HG03103 (cell line): Measurements from ENCODE around the gene CALML4.
"Not testable (repeated sequence)": the region's sequence is repeated elsewhere in the genome, so short reads cannot be mapped to it uniquely, and the experiment has no call there.

Experiments
- ATAC-seq: cut with Tn5 transposase; IDR thresholded peaks from one replicate; pipeline ENCODE4 v1.9.1; 2021; ENCODE audit warnings: low read depth; ENCODE audit not compliant: unreplicated experiment

Gene CALML4, protein sequence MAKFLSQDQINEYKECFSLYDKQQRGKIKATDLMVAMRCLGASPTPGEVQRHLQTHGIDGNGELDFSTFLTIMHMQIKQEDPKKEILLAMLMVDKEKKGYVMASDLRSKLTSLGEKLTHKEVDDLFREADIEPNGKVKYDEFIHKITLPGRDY

GRCh38 chr15:68204776-68205557 is at the start of gene CALML4:
Gene CALML4, minus strand, starts transcription at chr15:68205332. Its CDS starts 85 bp downstream, at chr15:68205247.
- ATAC-seq: no peak

DNA sequence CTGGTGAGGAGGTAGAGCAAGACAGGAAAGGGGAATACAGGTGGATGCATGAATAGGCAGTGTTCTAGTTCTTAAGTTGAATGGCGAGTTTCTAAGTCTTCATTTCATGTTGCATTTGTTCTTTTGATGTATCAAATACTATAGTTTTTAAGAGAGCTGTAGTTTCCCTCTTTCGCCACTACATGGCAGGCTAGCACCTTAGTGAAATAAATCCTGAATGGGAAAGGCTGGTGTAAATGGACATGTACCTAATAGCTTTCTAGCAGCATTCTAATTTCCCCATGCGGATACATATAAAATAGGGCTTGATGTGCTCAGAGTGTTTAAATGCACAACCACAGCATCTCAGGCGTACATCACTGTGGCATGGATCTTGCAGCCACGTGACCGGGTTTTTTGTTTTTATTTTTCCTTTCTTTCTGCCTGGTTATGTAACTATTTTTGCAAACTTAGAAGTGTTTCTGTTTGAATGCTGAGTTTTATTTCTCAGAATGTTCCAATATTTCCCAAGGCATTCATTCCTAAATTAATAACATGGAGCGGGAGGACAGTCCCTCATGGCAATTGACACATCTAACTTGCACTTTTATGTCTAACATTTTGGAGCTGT is 47.9 kb upstream of the CALML4 start:
- ATAC-seq: no peak

- ATAC-seq: no peak
Observed at GRCh38 chr15:68249058-68249713, 44.1 kb upstream of the CALML4 start.

GRCh38 chr15:68244235-68244634 is 39.1 kb upstream of the CALML4 start:
- ATAC-seq: no peak

GRCh38 chr15:68241088-68241935 is 36.2 kb upstream of the CALML4 start:
- ATAC-seq: no peak

- ATAC-seq: no peak
Observed at GRCh38 chr15:68239025-68239424, 33.9 kb upstream of the CALML4 start.

- no peak for ATAC-seq
Observed at GRCh38 chr15:68235022-68235421, 29.9 kb upstream of the CALML4 start.

DNA sequence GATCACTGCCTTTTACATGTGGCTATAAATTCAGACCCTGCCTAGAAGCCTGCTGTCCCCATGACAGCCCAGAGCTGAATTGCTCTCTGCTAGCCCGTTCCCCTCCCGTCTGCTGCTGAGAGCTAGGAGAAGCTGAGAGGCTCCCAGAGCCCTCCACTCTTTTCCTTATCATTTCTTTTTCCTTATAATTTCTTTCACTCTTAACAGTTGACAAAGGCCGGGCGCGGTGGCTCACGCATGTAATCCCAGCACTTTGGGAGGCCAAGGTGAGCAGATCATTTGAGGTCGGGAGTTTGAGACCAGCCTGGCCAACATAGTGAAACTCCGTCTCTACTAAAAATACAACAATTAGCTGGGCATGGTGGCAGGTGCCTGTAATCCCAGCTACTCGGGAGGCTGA is 29.4 kb upstream of the CALML4 start:
- not testable (repeated sequence) for ATAC-seq

- no peak for ATAC-seq
Observed at GRCh38 chr15:68234060-68234459, 28.9 kb upstream of the CALML4 start.

GRCh38 chr15:68232937-68233336 is 27.8 kb upstream of the CALML4 start:
- no peak for ATAC-seq

DNA sequence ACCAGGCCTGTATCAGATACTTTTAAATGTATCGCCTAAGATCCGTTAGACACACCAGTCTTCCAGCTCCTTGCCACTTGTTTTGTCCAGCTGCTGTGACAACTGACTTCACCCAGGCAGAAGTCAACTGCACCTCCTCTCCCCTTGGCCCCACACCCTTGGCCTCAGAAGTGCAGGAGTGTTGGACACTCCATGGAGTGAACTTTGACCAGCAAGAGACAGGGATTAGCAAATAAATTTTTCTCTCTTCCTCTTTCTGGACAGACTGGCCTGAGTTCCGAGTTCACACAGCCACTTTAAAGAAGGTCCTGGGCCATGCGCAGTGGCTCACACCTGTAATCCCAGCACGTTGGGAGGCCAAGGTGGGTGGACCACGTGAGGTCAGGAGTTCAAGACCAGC is 27.3 kb upstream of the CALML4 start:
- no peak for ATAC-seq

GRCh38 chr15:68231102-68231818 is 26.1 kb upstream of the CALML4 start:
- no peak for ATAC-seq

- ATAC-seq: no peak
Observed at GRCh38 chr15:68230157-68231100, 25.3 kb upstream of the CALML4 start.

GRCh38 chr15:68229386-68230156 is 24.4 kb upstream of the CALML4 start, which contains the start of gene CLN6:
Gene CLN6, minus strand, starts transcription at chr15:68229728. Its CDS starts 144 bp downstream, at chr15:68229584.
- peak; percentile 58 for ATAC-seq

DNA sequence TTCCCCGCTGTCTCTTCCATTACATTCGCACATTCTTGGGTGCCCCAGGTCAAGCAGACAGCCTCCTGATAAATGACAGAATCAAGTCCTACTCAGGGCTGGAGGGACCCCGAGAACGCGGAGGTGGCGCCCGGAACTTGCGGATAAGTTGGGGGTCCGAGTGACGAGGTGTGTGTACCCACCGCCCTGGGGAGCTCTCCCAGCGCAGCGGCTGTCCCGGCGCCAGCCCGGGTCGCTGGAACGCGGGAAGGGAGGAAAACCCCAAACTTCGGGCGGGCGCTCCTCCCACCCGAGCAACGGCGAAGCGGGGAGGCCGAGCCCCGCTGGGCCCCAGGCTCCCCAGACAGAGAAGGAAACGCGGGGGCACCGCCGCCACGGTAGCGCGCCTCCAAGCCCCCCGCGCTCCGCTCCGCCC is 23.8 kb upstream of the CALML4 start:
- ATAC-seq: no peak

- ATAC-seq: no peak
Observed at GRCh38 chr15:68228143-68228970, 23.2 kb upstream of the CALML4 start.

GRCh38 chr15:68227643-68228142 is 22.6 kb upstream of the CALML4 start:
- no peak for ATAC-seq
